K562 (cell line): ENCODE measurements around the gene PPAT. TPM values are rescaled to one million over a fixed set of nuclear protein-coding genes. Genes with fewer than 3 reads are reported as not detected.

Source experiments
- polyA plus RNA-seq, 8 experiments: library from polyadenylated mRNA; depleted of rRNA in 4 of 8; stranded (reverse) in 5 of 8; unstranded in 3 of 8; fragments of >200 nt; fragmentation: Nextera tagmentation in 2 of 8; fragmentation: Illumina TruSeq in 1 of 8; extraction: Ambion mirVana in 2 of 8; extraction: Trizol in 1 of 8; gene quantifications; 2 replicates each; pipeline versions ENCODE4 v1.2.1 to v1.2.3, GENCODE V29; 2011 to 2014; ENCODE audit warnings: inconsistent platforms in 1 of 8, missing spikeins in 1 of 8
- total RNA-seq, 7 experiments: library from RNA; depleted of rRNA in 6 of 7; stranded (reverse); fragments of >200 nt in 6 of 7; fragmentation: Illumina TruSeq in 2 of 7; extraction: Trizol in 2 of 7; gene quantifications; 2 replicates each; pipeline versions ENCODE4 v1.2.1 to v1.2.3, GENCODE V29; 2011 to 2021; ENCODE audit warnings: low replicate concordance in 1 of 7
- TF ChIP-seq, protein P1 (sequence below): fragments of 200-600 bp; sonication (generic); IDR thresholded peaks from one replicate; pipeline ENCODE4 v1.6.1; 2012; ENCODE audit warnings: mild to moderate bottlenecking, low read depth, low read length, inconsistent platforms

The PPAT gene
- total and polyA plus RNA-seq, 9 of the 15 experiments (the other 6 are each of a cell fraction or from before 2014, with no cell fraction given), result 36.2 to 75.8 (median 55.5) TPM

GRCh38 chr4:56417396-56417795, 18.0 kb downstream of the PPAT start (continued):
- TF ChIP-seq, protein P1, sequence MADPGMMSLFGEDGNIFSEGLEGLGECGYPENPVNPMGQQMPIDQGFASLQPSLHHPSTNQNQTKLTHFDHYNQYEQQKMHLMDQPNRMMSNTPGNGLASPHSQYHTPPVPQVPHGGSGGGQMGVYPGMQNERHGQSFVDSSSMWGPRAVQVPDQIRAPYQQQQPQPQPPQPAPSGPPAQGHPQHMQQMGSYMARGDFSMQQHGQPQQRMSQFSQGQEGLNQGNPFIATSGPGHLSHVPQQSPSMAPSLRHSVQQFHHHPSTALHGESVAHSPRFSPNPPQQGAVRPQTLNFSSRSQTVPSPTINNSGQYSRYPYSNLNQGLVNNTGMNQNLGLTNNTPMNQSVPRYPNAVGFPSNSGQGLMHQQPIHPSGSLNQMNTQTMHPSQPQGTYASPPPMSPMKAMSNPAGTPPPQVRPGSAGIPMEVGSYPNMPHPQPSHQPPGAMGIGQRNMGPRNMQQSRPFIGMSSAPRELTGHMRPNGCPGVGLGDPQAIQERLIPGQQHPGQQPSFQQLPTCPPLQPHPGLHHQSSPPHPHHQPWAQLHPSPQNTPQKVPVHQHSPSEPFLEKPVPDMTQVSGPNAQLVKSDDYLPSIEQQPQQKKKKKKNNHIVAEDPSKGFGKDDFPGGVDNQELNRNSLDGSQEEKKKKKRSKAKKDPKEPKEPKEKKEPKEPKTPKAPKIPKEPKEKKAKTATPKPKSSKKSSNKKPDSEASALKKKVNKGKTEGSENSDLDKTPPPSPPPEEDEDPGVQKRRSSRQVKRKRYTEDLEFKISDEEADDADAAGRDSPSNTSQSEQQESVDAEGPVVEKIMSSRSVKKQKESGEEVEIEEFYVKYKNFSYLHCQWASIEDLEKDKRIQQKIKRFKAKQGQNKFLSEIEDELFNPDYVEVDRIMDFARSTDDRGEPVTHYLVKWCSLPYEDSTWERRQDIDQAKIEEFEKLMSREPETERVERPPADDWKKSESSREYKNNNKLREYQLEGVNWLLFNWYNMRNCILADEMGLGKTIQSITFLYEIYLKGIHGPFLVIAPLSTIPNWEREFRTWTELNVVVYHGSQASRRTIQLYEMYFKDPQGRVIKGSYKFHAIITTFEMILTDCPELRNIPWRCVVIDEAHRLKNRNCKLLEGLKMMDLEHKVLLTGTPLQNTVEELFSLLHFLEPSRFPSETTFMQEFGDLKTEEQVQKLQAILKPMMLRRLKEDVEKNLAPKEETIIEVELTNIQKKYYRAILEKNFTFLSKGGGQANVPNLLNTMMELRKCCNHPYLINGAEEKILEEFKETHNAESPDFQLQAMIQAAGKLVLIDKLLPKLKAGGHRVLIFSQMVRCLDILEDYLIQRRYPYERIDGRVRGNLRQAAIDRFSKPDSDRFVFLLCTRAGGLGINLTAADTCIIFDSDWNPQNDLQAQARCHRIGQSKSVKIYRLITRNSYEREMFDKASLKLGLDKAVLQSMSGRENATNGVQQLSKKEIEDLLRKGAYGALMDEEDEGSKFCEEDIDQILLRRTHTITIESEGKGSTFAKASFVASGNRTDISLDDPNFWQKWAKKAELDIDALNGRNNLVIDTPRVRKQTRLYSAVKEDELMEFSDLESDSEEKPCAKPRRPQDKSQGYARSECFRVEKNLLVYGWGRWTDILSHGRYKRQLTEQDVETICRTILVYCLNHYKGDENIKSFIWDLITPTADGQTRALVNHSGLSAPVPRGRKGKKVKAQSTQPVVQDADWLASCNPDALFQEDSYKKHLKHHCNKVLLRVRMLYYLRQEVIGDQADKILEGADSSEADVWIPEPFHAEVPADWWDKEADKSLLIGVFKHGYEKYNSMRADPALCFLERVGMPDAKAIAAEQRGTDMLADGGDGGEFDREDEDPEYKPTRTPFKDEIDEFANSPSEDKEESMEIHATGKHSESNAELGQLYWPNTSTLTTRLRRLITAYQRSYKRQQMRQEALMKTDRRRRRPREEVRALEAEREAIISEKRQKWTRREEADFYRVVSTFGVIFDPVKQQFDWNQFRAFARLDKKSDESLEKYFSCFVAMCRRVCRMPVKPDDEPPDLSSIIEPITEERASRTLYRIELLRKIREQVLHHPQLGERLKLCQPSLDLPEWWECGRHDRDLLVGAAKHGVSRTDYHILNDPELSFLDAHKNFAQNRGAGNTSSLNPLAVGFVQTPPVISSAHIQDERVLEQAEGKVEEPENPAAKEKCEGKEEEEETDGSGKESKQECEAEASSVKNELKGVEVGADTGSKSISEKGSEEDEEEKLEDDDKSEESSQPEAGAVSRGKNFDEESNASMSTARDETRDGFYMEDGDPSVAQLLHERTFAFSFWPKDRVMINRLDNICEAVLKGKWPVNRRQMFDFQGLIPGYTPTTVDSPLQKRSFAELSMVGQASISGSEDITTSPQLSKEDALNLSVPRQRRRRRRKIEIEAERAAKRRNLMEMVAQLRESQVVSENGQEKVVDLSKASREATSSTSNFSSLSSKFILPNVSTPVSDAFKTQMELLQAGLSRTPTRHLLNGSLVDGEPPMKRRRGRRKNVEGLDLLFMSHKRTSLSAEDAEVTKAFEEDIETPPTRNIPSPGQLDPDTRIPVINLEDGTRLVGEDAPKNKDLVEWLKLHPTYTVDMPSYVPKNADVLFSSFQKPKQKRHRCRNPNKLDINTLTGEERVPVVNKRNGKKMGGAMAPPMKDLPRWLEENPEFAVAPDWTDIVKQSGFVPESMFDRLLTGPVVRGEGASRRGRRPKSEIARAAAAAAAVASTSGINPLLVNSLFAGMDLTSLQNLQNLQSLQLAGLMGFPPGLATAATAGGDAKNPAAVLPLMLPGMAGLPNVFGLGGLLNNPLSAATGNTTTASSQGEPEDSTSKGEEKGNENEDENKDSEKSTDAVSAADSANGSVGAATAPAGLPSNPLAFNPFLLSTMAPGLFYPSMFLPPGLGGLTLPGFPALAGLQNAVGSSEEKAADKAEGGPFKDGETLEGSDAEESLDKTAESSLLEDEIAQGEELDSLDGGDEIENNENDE, result no peak
